ENCODE measurements around the gene FGF6.

FGF6 gene

GRCh38 chr12:4486980-4487379, 41.4 kb upstream of the FGF6 start:
- H3F3A ChIP-seq (ENCODE audit: control insufficient read depth, insufficient read depth), result peaks cover 3% of the 10 kb centered on the region; the same call in 1 of the 2 replicates
- peaks cover 32% of the 10 kb centered on the region for H3K4me1 ChIP-seq (ENCODE audit: control insufficient read depth, low read length)
- H3K79me2 ChIP-seq (ENCODE audit: control insufficient read depth, low read length), result no peaks in the 10 kb centered on the region
- H3K4me3 ChIP-seq (ENCODE audit: low read length), result no peak overlapping the region
- H3K9me2 ChIP-seq (replicated peaks; ENCODE audit: control insufficient read depth, low read length), result no peaks in the 10 kb centered on the region
- no peaks in the 10 kb centered on the region for H3K9me3 ChIP-seq (ENCODE audit: control insufficient read depth, insufficient read depth, low read length)
- no peaks in the 10 kb centered on the region for H4K20me1 ChIP-seq (ENCODE audit: control insufficient read depth, insufficient read depth, low read depth, low read length)
- H3K27ac ChIP-seq (ENCODE audit: low read depth, low read length), result no peak overlapping the region
- TF ChIP-seq EZH2phosphoT487 (IDR thresholded peaks at IDR 0.05; ENCODE audit: borderline replicate concordance, low read length) (no peak), CTCF (IDR thresholded peaks at IDR 0.05; ENCODE audit: low read depth, low read length, poor library complexity, severe bottlenecking) (no peak)
- no peak overlapping the region for H3K4me2 ChIP-seq (ENCODE audit: low read length)
- peaks cover 19% of the 10 kb centered on the region for H3K36me3 ChIP-seq (ENCODE audit: control insufficient read depth, low read length)
- no peaks in the 10 kb centered on the region for H3K27me3 ChIP-seq (ENCODE audit: control insufficient read depth, low read length)

DNA sequence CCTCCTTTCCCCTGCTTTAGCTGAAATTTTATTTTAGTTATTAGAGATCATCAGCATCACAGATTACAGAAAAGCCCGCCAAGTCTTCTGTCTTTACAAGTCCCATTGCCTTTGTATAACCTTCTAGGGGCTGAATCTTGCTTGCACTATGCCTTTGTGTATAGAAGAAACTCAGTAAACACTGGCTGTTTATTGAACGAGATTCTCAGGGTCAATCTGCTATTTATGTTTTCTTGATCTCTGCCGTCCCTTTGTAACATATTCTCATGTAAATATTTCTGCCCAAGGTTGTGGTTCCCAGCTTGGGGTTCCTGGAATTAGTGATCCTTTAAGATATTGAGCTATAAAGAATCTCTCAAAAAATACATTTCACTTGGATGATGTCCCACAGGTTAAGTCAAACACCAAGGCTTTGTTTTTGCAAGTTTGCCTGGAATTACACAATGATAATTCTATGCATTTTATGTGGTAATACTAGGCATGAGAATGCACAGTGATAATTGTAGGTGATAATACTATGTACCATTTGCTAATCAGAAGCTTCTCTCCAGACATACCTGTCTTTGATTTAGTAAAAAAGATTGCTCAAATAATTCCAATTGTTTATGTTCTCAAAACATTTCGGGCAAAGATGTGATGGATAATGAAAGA, 40.6 kb upstream of the FGF6 start:
- Histone ChIP-seq H3K4me2 (ENCODE audit: low read length) (no peak overlapping the region), H3K27ac (ENCODE audit: low read depth, low read length) (no peak overlapping the region), H3F3A (ENCODE audit: control insufficient read depth, insufficient read depth) (peaks cover 3% of the 10 kb centered on the region; the same call in 1 of the 2 replicates), H3K9me2 (replicated peaks; ENCODE audit: control insufficient read depth, low read length) (no peaks in the 10 kb centered on the region), H3K79me2 (ENCODE audit: control insufficient read depth, low read length) (no peaks in the 10 kb centered on the region), H3K9me3 (ENCODE audit: control insufficient read depth, insufficient read depth, low read length) (no peaks in the 10 kb centered on the region), H3K27me3 (ENCODE audit: control insufficient read depth, low read length) (no peaks in the 10 kb centered on the region), H3K4me1 (ENCODE audit: control insufficient read depth, low read length) (peaks cover 32% of the 10 kb centered on the region), H3K4me3 (ENCODE audit: low read length) (no peak overlapping the region), H3K36me3 (ENCODE audit: control insufficient read depth, low read length) (peaks cover 19% of the 10 kb centered on the region), H4K20me1 (ENCODE audit: control insufficient read depth, insufficient read depth, low read depth, low read length) (no peaks in the 10 kb centered on the region)
- no peak for TF ChIP-seq EZH2phosphoT487 (IDR thresholded peaks at IDR 0.05; ENCODE audit: borderline replicate concordance, low read length)
- no peak for TF ChIP-seq CTCF (IDR thresholded peaks at IDR 0.05; ENCODE audit: low read depth, low read length, poor library complexity, severe bottlenecking)

DNA sequence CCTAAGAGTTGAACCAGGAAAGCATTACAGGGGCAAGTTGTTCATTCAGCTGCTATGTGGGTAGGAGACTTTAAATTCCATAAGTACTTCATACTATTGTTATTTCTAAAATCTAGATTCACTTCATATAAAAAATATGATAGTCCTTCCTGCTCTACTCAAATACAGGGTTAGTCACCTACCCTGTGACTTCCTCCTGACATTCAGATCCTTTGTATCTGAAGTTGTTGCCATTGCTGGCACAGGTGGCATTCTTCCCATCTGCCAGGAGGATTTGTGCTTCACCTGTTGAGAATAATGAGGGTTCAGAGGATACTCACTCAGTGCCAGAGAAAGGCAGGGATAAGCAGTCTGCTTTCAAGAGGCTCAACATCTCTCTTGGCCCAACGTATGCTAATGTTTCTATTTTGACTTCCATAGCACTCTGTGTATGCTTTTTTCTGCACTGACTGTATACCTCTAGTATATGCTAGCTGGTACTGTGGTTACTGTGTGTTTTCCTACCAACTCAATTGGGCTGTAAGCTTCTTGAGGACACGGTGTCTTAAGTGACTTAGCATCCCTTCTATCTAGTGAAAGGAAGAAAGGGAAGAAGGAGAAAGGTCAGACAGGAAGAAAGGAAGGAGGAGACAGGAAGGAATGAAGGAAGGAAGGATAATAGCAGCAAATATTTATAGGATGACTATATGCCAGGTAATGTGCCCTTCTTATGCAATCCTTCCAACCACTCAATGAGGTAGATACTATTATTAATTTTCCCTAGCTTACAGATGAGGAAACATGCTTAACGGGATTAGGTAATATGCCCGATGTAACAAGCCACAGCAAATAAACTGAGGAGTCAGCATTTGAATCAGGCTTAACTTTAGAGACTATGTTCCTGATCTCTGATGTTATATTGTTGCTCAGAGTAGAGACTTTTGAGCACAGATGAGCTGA, 38.5 kb upstream of the FGF6 start:
- peak overlapping the region; percentile 75 for H3K4me2 ChIP-seq (ENCODE audit: low read length)
- H3K9me3 ChIP-seq (ENCODE audit: control insufficient read depth, insufficient read depth, low read length), result peaks cover 6% of the 10 kb centered on the region
- peaks cover 32% of the 10 kb centered on the region for H3K4me1 ChIP-seq (ENCODE audit: control insufficient read depth, low read length)
- no peaks in the 10 kb centered on the region for H3K27me3 ChIP-seq (ENCODE audit: control insufficient read depth, low read length)
- peak overlapping the region; percentile 56 for H3K4me3 ChIP-seq (ENCODE audit: low read length)
- no peaks in the 10 kb centered on the region for H3K9me2 ChIP-seq (replicated peaks; ENCODE audit: control insufficient read depth, low read length)
- no peak for TF ChIP-seq CTCF (IDR thresholded peaks at IDR 0.05; ENCODE audit: low read depth, low read length, poor library complexity, severe bottlenecking)
- TF ChIP-seq EZH2phosphoT487 (IDR thresholded peaks at IDR 0.05; ENCODE audit: borderline replicate concordance, low read length), result no peak
- peaks cover 3% of the 10 kb centered on the region; the same call in 1 of the 2 replicates for H3F3A ChIP-seq (ENCODE audit: control insufficient read depth, insufficient read depth)
- peaks cover 7% of the 10 kb centered on the region for H3K36me3 ChIP-seq (ENCODE audit: control insufficient read depth, low read length)
- peak overlapping the region; percentile 70 for H3K27ac ChIP-seq (ENCODE audit: low read depth, low read length)
- no peaks in the 10 kb centered on the region for H4K20me1 ChIP-seq (ENCODE audit: control insufficient read depth, insufficient read depth, low read depth, low read length)
- no peaks in the 10 kb centered on the region for H3K79me2 ChIP-seq (ENCODE audit: control insufficient read depth, low read length)

All from DOHH2 (cell line).